Umbilical cord (tissue), 2 donors: ENCODE measurements around the gene TXNDC8. TPM values are rescaled to one million over a fixed set of nuclear protein-coding genes. Genes with fewer than 3 reads are reported as not detected.

Experiments
- DNase-seq: peaks from one replicate; pipeline ENCODE4 v3.0.0-alpha.2; 2015; ENCODE audit warnings: low spot score
- total RNA-seq: library from RNA; depleted of rRNA; stranded (reverse); fragments of >200 nt; gene quantifications from one replicate; pipeline ENCODE4 v1.2.3, GENCODE V29; 2014; ENCODE audit warnings: low replicate concordance; ENCODE audit not compliant: insufficient read depth

TXNDC8 gene
- total RNA-seq, 1 donor from 2014 or later = 5.1 TPM

GRCh38 chr9:110282018-110282738 is 55.5 kb downstream of the TXNDC8 start:
- DNase-seq = no peak

- DNase-seq = no peak
These were observed 59.5 kb downstream of the TXNDC8 start for GRCh38 chr9:110278080-110278707.

- DNase-seq = no peak
These were observed 60.9 kb downstream of the TXNDC8 start for GRCh38 chr9:110276781-110277180.

DNA sequence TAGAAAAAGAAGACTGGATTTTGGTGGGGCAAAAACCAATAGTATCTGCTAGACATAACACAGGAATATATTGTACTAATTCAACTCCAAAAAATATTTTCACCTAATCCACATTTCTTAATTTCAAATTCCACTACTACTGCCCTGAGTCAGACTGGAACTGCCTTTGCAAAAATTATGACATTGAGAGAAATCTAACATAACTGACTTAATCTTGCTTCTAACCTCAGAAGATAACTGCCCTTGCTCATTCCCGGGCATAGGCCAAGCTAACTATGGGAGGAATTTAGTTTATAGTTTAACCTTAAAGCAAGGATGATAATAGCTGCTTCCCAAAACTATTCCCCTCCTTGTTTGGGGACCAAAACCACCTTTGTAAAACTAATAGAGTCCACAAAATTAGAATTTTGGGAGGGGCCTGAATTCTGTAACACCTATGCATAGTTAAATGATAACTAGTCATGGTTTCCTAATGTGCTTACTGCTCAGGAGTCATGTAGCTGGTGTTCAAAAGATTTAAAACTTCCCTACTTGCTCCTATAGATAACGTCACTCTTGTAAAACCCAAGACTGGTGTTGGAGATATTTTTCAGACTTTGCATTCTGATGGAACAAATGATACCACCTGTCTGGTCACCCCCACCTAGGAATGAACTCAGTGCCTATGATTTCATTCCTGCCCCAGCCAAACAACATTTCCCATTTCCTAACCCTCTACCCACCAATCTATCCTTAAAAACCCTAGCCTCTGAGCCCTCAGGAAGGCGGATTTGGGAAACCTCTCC is 67.3 kb downstream of the TXNDC8 start:
- no peak for DNase-seq

DNA sequence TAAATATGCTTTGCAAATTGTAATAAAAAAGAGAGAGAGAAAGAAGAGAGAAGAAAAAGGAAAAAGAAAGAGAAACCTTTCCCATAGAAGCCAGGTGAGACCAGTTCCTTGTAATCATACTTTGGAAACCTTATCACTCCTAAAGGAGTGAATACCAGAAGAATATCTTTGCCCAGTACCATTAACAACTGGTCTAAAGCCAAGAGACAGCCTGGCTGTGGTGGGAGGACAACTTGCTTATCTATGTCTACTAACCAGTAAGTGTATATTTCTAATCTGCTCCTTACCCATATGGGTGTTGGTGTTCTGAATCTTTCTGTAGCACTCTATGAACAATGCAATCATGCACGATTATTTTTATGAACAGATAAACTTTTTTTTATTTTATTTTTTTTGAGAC is 70.9 kb downstream of the TXNDC8 start:
- DNase-seq = no peak

DNA sequence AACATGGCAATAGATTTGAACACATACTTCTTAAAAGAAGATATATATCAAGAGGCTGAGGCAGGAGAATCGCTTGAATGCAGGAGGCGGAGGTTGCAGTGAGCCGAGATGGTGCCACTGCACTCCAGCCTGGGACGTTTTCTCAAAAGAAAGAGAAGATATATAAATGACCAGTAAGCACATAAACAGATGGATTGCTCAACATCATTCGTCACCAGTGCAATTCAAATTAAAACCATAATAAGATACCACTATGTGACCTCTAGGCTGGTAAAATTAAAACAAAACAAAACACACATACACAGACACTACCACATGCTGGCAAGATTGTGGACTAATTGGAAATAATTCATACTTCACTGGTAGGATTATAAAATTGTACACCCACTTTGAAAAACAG is 76.0 kb downstream of the TXNDC8 start:
- DNase-seq = no peak

GRCh38 chr9:110260911-110261310 is 76.8 kb downstream of the TXNDC8 start:
- no peak for DNase-seq

GRCh38 chr9:110259566-110259965 is 78.1 kb downstream of the TXNDC8 start:
- DNase-seq = no peak

DNA sequence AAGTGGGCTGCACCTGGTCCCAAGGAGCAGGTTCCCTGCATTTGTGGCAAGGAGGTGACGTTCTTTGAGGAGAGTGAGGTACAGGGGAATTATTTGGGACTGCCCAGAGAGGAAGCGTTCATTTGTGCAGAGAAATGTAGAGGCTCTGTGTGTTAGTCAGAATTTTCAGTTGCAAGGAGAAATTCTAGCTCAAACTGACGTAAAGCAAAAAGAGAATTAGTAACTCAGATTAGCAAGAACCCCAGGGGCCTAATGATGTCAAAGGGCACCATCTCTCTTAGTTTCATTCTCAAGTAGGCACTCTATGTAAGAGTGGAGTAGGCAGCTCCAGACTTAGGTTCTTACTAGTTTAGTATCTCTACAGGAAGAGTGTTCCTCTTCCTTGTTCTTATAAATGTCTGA is 79.0 kb downstream of the TXNDC8 start:
- no peak for DNase-seq

DNA sequence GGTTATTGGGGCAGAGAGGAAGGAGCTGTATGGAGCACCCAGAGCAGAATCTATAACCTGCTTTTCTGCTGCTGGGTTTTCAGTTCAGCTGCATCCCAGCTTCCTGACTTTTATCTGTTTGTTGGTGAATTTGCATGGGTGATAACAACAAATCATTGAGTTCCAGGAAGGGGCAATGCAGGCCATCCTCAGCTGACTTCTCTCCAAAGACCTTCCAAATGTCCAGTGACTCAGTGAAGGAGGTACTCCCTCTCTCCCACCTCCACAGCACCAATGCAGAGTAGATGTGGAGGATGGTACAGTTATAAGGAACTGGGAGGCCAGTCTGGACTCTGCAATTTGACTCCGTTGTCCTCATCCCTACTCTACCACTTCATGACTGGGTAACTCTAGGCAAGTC is 79.7 kb downstream of the TXNDC8 start:
- DNase-seq = no peak

DNA sequence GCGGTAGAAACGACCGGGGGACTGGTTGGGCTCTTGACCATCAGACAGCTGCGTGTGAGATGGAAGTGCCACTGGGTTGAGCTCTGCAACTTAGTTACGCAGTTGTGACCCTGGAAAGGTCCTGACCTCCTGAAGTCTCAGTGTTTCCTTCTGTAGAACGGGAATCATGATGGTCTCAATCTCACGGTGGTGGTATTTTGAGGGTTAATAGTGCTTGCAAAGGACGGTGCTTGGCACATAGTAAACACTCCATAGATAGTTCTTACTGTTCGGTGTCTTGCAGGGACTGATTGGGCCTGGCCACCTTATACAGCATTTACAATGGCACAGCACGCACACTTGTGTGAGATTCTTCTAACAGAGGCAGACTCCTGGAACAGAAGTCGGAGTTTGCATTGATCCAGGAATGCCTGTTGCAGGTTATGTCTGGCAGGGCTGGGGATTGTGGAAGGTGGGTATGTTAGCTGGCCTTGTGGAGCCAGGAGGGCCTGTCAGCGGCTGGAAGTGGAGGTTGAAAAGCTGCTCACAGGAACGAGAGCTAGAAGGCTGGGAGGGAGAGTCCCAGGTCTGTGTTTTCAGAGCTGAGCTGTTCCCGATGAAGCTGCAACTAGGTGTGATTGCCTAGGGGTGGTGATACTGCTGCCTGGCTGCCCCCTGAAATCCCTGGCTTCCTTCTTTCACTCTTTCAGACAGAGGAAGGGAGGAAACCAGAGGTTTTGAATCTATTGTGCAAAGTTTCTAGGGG is 80.4 kb downstream of the TXNDC8 start:
- DNase-seq = no peak

- peak; percentile 94 for DNase-seq
These were observed 81.1 kb downstream of the TXNDC8 start, which contains the start of gene TXN for GRCh38 chr9:110256380-110257096. Gene TXN, minus strand, starts transcription at chr9:110256507. Its CDS starts 72 bp downstream, at chr9:110256435.

- DNase-seq = peak; percentile 37
These were observed 81.9 kb downstream of the TXNDC8 start for GRCh38 chr9:110255463-110256379.

DNA sequence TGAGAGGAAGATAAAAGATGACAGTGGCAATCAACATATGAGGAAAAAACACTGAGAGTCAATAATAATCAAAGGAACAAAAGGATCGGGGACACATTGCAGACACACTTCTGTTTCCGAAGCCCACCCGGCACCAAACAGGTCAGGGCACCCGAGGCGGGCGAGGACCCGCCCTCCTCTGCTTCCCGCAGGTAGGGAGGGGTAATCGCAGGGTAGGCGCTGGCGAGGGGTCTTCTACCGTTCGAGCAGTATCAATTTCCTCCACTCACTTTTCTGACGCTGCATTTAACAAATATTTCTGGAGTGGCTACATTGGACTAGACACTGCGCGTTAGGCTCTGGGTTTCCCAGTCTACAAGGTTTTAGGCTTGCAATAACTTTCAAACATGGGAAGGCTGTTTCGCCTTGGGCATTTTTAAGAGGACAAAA is 82.6 kb downstream of the TXNDC8 start:
- no peak for DNase-seq

GRCh38 chr9:110254500-110254899 is 83.2 kb downstream of the TXNDC8 start:
- DNase-seq = no peak

Other genes with a start within 250 kb of the TXNDC8 start
- gene C9orf152, start 129.7 kb downstream of the TXNDC8 start, total RNA-seq = not detected
- gene TXN, start 81.4 kb downstream of the TXNDC8 start, total RNA-seq = 121 TPM
- 89.3 TPM for gene SVEP1, start 241.9 kb upstream of the TXNDC8 start, total RNA-seq